ENCODE data around the gene ZNF585A.
"Not testable (repeated sequence)": the region's sequence is repeated elsewhere in the genome, so short reads cannot be mapped to it uniquely, and the experiment has no call there.

ZNF585A gene

DNA sequence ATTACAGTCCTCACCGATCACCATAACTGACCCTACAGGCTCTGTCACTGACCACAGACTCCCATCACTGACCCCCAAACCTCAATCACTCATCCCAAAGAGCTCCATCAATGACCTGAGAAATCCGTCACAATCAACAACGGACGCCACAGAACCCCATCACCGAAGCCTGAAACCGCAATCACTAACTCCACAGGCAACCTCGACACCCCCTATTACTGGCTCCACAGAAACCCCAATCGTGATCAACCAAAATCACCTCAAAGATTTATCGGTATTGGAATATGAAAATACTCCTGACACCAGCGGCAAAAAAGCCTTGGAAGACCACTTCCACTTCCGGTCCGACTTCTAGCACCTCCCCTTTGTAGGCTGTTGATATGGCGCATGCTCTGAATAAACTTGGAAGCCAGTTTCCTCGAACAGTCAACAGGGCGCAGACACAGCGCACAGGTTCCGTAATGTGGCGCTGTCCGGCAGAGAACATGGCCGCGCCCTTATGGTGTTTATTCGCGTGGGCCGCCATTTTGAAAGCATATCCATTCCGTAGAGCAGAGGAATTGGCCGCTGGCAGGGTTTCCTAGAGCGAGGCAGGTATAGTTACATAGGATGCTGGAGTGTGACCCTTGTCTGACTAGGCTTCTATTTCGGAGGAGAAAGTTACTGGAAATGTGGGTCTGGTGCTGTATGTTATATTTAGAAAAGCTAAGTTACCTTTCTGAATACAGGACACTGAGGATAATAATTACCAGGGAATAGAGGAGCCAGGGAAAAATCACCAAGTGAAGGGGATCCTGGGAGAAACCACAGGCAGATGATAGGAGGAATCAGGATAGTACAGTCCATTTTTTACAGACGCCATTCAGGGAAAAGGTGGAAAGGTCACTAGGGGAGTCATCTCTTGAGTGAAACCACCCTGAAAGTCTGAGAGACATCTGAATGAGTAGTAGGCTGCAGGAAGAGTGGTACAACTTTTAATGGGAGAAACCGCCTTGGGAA is at the start of gene ZNF585A:
Gene ZNF585A, minus strand, starts transcription at position 328 of the 999 bp plus-strand sequence. CDS start 2,785 bp downstream, outside the sequence.
- peak; percentile 91 to 92 for DNase-seq (ENCODE audit: low read depth in 2 of 2)

- no peak for DNase-seq (ENCODE audit: low read depth in 2 of 2)
Observed at GRCh38 chr19:37221136-37221535, 48.6 kb upstream of the ZNF585A start.

DNA sequence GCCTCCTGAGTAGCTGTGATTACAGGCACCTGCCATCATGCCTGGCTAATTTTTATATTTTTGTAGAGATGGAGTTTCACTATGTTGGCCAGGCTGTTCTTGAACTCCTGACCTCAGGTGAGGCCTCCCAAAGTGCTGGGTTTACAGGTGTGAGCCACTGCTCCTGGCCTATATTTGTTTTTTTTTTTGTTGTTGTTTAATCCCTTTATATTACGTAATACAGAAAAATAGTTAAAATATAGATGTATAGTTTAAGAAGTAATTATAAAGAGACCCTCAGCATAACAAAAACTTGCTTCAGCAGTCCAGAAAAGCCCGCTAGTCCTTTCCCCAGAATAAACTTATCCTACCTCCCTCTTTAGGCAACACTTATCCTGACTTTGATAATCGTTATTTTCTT is 47.9 kb upstream of the ZNF585A start:
- no peak for DNase-seq (ENCODE audit: low read depth in 2 of 2)

DNA sequence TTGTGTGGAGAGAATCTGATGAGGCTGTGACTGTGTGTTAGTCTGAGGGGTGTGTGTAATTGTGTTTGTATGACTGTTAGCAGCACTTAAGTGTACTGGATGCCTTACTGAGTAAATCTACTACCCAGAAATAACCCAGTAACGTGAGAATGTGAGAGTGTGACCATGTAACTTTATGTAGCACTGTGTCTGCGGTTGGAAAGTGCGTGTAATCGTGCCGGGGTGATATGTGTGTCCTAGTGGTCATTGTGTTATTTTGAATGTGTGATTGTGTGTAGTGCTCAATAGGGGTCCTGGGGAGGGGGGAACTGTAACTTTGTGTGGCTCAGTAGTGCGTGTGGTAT is 46.1 kb upstream of the ZNF585A start:
- no peak for DNase-seq (ENCODE audit: low read depth in 2 of 2)

- DNase-seq (ENCODE audit: low read depth in 2 of 2): peak; percentile 59 to 65
Observed at GRCh38 chr19:37217775-37218591, 45.5 kb upstream of the ZNF585A start, which contains the start of gene ZNF383. TSS of gene ZNF383 (plus strand) at chr19:37218214. CDS start at chr19:37230454, 12,240 bp downstream.

DNA sequence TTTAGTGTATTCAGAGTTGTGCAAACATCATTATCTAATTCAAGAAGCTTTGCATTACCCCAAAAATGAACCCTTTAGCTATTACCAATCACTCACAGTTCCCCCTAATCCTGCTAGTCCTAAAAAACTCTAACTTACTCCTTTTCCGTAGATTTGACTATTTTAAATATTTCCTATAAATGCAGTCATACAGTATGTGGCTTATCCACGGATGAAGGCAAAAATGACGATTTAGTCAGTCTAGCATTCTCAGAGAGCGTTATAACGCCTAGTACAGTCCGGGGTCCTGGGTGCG is 44.9 kb upstream of the ZNF585A start:
- DNase-seq (ENCODE audit: low read depth in 2 of 2): no peak

GRCh38 chr19:37197768-37198167 is 25.3 kb upstream of the ZNF585A start:
- DNase-seq (ENCODE audit: low read depth in 2 of 2): no peak

DNA sequence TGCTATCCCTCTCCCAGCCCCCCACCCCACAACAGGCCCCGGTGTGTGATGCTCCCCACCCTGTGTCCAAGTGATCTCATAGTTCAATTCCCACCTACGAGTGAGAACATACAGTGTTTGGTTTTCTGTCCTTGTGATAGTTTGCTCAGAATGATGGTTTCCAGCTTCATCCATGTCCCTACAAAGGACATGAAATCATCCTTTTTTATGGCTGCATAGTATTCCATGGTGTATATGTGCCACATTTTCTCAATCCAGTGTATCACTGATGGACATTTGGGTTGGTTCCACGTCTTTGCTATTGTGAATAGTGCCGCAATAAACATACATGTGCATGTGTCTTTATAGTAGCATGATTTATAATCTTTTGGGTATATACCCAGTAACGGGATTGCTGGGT is 24.6 kb upstream of the ZNF585A start:
- not testable (repeated sequence) for DNase-seq (ENCODE audit: low read depth in 2 of 2)

GRCh38 chr19:37195248-37195647 is 22.8 kb upstream of the ZNF585A start:
- not testable (repeated sequence) for DNase-seq (ENCODE audit: low read depth in 2 of 2)

DNA sequence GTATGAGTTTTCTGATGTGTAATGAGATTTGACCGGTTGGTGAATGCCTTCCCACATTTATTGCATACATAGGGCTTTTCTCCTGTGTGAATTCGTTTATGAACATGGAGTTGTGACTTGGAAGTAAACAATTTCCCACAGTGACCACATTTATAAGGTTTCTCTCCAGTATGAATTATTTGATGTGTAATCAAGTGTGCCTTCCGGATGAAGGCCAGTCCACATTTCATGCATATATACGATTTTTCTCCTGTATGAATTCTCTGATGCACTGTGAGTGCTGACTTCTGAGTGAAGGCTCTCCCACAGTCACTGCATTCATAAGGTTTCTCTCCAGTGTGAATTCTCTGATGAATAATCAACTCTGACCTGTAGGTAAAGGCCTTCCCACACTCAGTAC is 13.6 kb upstream of the ZNF585A start:
- not testable (repeated sequence) for DNase-seq (ENCODE audit: low read depth in 2 of 2)

DNA sequence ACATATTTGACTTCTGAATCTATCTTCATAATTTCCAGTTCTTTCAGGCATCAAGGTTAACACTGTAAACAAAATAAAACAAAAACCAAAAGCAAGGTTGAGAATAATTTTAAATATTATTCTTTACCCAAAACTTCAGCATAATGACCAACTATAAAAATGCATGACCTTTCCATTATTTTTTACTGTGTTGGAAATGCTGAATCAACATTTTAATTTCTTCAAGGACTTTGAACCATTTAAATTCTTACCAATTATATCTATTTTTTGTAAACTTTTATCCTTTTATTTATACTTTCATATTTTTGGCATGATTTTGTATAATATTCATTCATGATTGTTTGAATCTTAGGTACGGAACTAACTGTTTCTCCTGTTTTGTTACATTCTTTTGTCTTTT is 6.9 kb downstream of the ZNF585A start:
- DNase-seq (ENCODE audit: low read depth in 2 of 2): no peak

- no peak for DNase-seq (ENCODE audit: low read depth in 2 of 2)
Observed at GRCh38 chr19:37160153-37160552, 12.3 kb downstream of the ZNF585A start.

DNA sequence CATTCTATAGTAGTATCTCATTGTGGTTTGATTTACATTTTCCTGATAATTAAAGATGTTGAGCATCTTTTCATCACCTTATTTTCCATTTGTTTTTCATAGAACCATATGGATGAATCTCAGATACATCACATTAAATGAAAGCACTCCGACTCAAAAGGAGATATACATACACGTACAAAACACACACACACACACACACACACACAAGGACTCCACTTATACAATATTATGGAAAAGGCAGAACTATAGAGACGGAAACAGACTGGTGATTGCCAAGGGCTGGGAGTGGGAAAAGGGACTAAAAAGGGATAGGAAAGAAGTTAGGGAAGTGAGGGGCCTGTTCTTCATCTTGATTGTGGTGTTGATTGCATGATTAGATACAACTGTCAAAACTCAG is 24.3 kb downstream of the ZNF585A start:
- DNase-seq (ENCODE audit: low read depth in 2 of 2): no peak

GRCh38 chr19:37136111-37136510 is 36.4 kb downstream of the ZNF585A start:
- no peak for DNase-seq (ENCODE audit: low read depth in 2 of 2)

GRCh38 chr19:37128821-37129177 is 43.7 kb downstream of the ZNF585A start:
- DNase-seq (ENCODE audit: low read depth in 2 of 2): no peak

DNA sequence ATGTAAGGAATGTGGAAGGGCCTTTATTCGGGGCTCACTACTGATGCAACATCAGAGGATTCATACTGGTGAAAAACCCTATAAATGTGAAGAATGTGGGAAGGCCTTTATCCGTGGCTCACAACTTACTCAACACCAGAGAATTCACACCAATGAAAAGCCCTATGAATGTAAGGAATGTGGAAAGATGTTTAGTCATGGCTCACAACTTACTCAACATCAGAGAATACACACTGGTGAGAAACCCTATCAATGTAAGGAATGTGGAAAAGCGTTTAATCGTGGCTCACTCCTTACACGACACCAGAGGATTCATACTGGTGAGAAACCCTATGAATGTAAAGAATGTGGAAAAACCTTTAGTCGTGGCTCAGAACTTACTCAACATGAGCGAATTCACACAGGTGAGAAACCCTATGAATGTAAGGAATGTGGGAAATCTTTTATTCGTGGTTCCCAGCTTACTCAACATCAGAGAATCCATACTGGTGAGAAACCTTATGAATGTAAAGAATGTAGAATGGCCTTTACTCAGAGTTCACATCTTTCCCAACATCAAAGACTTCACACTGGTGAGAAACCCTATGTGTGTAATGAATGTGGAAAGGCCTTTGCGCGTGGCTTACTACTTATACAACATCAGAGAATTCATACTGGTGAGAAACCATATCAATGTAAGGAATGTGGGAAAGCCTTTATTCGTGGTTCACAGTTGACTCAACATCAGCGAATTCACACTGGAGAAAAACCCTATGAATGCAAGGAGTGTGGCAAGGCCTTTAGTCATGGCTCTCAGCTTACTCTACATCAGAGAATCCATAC is 44.3 kb downstream of the ZNF585A start:
- DNase-seq (ENCODE audit: low read depth in 2 of 2): no peak

- DNase-seq (ENCODE audit: low read depth in 2 of 2): not testable (repeated sequence)
Observed at GRCh38 chr19:37122093-37122492, 50.4 kb downstream of the ZNF585A start.

DNA sequence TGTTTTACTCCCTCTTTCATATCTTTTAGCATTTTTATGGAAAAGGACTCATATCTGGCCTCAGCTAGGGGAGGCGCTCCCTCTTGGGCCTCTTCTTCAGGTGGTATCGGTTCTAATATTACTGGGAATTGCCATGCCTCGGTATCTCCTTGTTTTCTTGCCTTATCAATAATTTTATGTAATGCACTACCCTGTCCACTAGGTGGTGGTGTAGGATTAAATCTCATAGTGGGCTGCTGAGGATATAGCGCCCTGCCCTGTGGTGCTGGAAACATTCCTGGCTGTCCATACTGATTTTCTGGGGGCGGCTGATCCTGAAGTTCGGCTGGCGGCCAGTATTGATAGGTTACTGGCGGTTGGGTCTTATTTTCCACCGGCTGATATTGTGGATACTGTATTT is 58.5 kb downstream of the ZNF585A start:
- DNase-seq (ENCODE audit: low read depth in 2 of 2): no peak

GRCh38 chr19:37111753-37112152 is 60.7 kb downstream of the ZNF585A start:
- DNase-seq (ENCODE audit: low read depth in 2 of 2): not testable (repeated sequence)

GRCh38 chr19:37104135-37104534 is 68.4 kb downstream of the ZNF585A start:
- not testable (repeated sequence) for DNase-seq (ENCODE audit: low read depth in 2 of 2)

- DNase-seq (ENCODE audit: low read depth in 2 of 2): no peak
Observed at GRCh38 chr19:37098570-37098969, 73.9 kb downstream of the ZNF585A start.

DNA sequence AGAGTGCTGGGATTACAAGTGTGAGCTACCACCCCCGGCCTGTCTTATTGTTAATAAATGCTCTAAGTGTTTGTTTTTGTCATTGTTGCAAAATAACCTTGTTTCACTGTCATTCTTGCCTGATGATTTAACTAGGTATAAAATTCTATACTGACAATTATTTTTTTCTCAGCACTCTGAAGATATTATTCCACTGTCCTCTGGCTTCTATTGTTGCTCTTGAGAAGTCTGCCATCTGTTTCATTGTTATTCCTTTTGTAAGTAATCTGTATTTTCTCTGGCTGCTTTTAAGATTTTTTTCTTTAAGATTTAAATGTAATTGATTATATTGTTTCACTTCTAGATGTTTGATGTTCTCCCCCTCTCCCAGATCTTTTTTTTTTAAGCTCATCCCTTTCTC is 76.6 kb downstream of the ZNF585A start:
- DNase-seq (ENCODE audit: low read depth in 2 of 2): no peak
